GM12864 (cell line): Measurements from ENCODE around the gene SLC15A1.

Experiments used
- DNase-seq: peaks from one replicate; pipeline ENCODE4 v3.0.0-alpha.2; 2011; ENCODE audit warnings: low read depth
- H3K4me3 ChIP-seq: 2 replicates; pipeline ENCODE4 v1.5.1; 2011; ENCODE audit warnings: mild to moderate bottlenecking, low read depth, low read length, control low read depth
- TF ChIP-seq, protein P1 (sequence below): IDR thresholded peaks from 2 replicates; pipeline ENCODE4 v1.5.1; 2011; ENCODE audit warnings: low read depth, mild to moderate bottlenecking, moderate library complexity, low read length, control low read depth, inconsistent platforms; ENCODE audit errors: missing control alignments

Gene SLC15A1

DNA sequence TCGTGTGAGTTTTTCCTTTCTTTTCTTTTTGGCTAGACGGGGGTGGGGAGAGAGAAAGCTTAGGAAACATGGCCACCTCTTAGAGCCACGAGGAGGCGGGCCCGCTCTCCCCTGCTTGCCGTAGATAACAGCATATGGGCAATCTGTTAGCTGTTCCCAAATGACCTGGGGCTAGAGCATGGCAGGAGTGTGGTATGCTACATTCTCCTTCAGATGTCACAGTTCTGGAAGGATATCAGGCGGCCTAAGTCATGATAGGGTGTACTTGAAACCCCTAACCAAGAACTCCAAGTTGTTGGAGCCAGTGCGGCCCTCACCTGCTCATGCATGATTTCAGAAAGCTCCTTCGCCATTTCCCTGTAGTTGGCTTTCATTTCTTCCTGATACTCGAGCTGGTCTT, 44.3 kb upstream of the SLC15A1 start:
- DNase-seq = no peak
- no peak overlapping the region for H3K4me3 ChIP-seq

GRCh38 chr13:98796191-98796590, 43.7 kb upstream of the SLC15A1 start:
- DNase-seq = no peak
- TF ChIP-seq, protein P1, sequence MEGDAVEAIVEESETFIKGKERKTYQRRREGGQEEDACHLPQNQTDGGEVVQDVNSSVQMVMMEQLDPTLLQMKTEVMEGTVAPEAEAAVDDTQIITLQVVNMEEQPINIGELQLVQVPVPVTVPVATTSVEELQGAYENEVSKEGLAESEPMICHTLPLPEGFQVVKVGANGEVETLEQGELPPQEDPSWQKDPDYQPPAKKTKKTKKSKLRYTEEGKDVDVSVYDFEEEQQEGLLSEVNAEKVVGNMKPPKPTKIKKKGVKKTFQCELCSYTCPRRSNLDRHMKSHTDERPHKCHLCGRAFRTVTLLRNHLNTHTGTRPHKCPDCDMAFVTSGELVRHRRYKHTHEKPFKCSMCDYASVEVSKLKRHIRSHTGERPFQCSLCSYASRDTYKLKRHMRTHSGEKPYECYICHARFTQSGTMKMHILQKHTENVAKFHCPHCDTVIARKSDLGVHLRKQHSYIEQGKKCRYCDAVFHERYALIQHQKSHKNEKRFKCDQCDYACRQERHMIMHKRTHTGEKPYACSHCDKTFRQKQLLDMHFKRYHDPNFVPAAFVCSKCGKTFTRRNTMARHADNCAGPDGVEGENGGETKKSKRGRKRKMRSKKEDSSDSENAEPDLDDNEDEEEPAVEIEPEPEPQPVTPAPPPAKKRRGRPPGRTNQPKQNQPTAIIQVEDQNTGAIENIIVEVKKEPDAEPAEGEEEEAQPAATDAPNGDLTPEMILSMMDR = no peak
- H3K4me3 ChIP-seq = no peak overlapping the region

More for the DNA sequence above, 44.3 kb upstream of the SLC15A1 start:
- TF ChIP-seq, protein P1 = no peak

- no peak for DNase-seq
- TF ChIP-seq, protein P1 = no peak
- no peak overlapping the region for H3K4me3 ChIP-seq
Measured at GRCh38 chr13:98795220-98795619, 42.7 kb upstream of the SLC15A1 start.

DNA sequence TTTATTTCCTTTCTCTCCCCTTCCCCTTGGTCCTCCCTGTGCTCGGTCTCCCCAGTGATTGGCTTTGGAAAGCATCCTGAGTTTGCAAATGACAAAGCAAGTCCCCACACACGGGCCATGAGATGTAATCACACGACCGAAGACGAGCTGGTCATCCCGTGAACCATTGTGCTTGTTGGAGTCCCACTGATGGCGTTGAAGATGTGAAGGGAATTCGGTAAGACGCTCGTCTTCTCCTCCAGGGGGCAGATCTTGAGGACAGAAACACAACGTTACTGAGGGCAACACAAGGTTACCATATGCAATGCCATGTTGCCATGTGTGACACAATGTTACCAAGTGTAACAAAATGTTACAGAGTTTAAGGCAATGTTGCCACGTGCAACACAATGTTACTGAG, 42.0 kb upstream of the SLC15A1 start:
- TF ChIP-seq, protein P1 = no peak
- DNase-seq = no peak
- no peak overlapping the region for H3K4me3 ChIP-seq

DNA sequence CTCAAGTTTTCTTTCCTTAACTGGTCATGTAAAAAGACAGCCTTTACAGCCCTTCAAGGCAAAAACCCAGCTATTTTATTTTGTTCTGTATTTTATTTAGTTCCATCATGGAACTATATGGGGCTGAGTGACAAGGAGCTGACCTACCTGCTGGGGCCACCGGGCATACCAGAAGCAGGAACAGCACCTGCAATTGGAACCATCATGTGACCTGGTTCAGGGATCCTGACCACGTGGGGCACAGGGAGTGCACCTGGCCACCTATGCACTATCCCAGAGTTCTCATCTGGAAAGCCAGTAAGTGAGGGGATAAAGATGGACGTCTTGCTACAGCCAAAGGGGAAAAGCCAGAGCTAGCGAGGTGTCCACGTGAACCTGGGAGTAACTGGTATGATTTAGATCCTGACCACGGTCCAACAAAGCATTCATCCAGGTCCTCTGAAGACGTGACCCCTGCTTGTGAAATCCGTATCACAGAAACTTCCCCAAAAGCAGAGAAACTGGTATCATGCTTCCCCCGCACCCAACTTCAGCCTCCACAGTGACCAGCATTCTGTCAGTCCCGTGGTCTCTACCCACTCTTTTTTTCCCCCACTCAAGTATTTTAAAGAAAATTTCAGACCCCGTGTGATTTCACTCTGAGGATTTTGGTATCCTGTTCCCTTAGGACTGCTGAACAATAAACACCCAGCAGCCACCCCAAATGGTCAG, 40.5 kb upstream of the SLC15A1 start:
- no peak for DNase-seq
- TF ChIP-seq, protein P1 = no peak
- no peak overlapping the region for H3K4me3 ChIP-seq

- TF ChIP-seq, protein P1 = no peak
- no peak for DNase-seq
- H3K4me3 ChIP-seq = no peak overlapping the region
Measured at GRCh38 chr13:98792321-98792720, 39.8 kb upstream of the SLC15A1 start.

DNA sequence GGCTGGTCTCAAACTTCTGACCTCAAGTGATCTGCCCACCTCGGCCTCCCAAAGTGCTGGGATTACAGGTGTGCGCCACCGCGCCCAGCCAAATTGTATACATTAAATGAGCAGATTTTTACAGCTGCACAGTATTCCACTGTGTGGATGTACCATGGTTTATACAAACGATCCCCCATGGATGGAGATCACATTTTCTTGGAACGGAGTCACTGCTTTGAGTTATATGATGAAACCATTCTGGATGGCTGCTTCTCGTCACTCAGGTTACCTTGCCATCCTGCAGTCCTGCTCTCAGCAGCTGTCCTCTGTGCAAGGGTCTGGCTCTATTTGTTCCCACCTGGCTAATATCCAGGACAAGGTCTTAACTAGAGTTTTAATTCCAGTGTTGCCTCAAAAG, 39.1 kb upstream of the SLC15A1 start:
- no peak overlapping the region for H3K4me3 ChIP-seq
- TF ChIP-seq, protein P1 = no peak
- no peak for DNase-seq
